K562 (cell line): Measurements from ENCODE around the gene ZNF195. TPM values are rescaled to one million over a fixed set of nuclear protein-coding genes. Genes with fewer than 3 reads are reported as not detected.

Experiments used
- BACH1 ChIP-seq: fragments of 200-800 bp; sonication (Bioruptor generic); IDR thresholded peaks from 2 replicates; pipeline ENCODE4 v1.6.1; 2016; ENCODE audit warnings: missing genetic modification characterization, missing compliant biosample characterization
- CBFA2T2 ChIP-seq: fragments of 450-650 bp; conservative IDR thresholded peaks from 2 replicates; pipeline ENCODE4 v1.6.1; 2017; ENCODE audit warnings: mild to moderate bottlenecking
- FOSL1 ChIP-seq: fragments of 200-800 bp; sonication (Bioruptor generic); conservative IDR thresholded peaks from 2 replicates; pipeline ENCODE4 v1.6.1; 2016; ENCODE audit warnings: missing genetic modification characterization, missing compliant biosample characterization
- FOXA3 ChIP-seq, 2 experiments: fragments of 450-650 bp in 1 of 2; sonication (generic) in 1 of 2; formaldehyde crosslinking; IDR thresholded peaks in 1 of 2; conservative IDR thresholded peaks in 1 of 2; 2 replicates each; pipeline versions ENCODE4 v1.4.0 to v1.8.0; 2020 to 2022; ENCODE audit warnings: mild to moderate bottlenecking in 2 of 2, missing genetic modification reagents in 1 of 2
- GABPA ChIP-seq: fragments of 200-800 bp; sonication (Bioruptor generic); conservative IDR thresholded peaks from 2 replicates; pipeline ENCODE4 v1.6.1; 2016; ENCODE audit warnings: low read depth, missing genetic modification characterization, missing compliant biosample characterization
- NFATC3 ChIP-seq: fragments of 450-650 bp; IDR thresholded peaks from 2 replicates; pipeline ENCODE4 v1.6.1; 2017; ENCODE audit warnings: mild to moderate bottlenecking
- NR3C1 ChIP-seq: sonication (generic); formaldehyde crosslinking; IDR thresholded peaks from 2 replicates; pipeline ENCODE4 v1.8.1; 2022; ENCODE audit warnings: missing genetic modification reagents
- SETDB1 ChIP-seq: IDR thresholded peaks from one replicate; pipeline ENCODE4 v1.6.1; 2012; ENCODE audit warnings: low read length, control low read depth, inconsistent platforms
- SMAD3 ChIP-seq: fragments of 450-650 bp; formaldehyde crosslinking; conservative IDR thresholded peaks from 2 replicates; pipeline ENCODE4 v1.4.0; 2020; ENCODE audit warnings: mild to moderate bottlenecking
- ZFP30 ChIP-seq: fragments of 250-450 bp; sonication (Bioruptor Pico); IDR thresholded peaks from 2 replicates; pipeline ENCODE4 v1.8.0; 2022; ENCODE audit warnings: moderate library complexity, mild to moderate bottlenecking, inconsistent platforms, borderline replicate concordance
- ZFP36 ChIP-seq: fragments of 150-350 bp; IDR thresholded peaks from 2 replicates; pipeline ENCODE4 v1.6.1; 2018; ENCODE audit warnings: low read length, low read depth; ENCODE audit not compliant: partially characterized antibody
- ZNF23 ChIP-seq: fragments of 250-450 bp; sonication (Bioruptor Pico); IDR thresholded peaks from 2 replicates; pipeline ENCODE4 v1.4.0; 2020; ENCODE audit warnings: mild to moderate bottlenecking
- ZNF253 ChIP-seq: fragments of 250-450 bp; sonication (Bioruptor Pico); conservative IDR thresholded peaks from 2 replicates; pipeline ENCODE4 v1.6.1; 2021; ENCODE audit warnings: mild to moderate bottlenecking
- ZNF778 ChIP-seq: fragments of 450-650 bp; formaldehyde crosslinking; IDR thresholded peaks from 2 replicates; pipeline ENCODE4 v1.4.0; 2020; ENCODE audit warnings: mild to moderate bottlenecking, moderate library complexity
- ZNF79 ChIP-seq: fragments of 250-450 bp; sonication (Bioruptor Pico); IDR thresholded peaks from 2 replicates; pipeline ENCODE4 v1.4.0; 2020; ENCODE audit warnings: low read depth, mild to moderate bottlenecking, moderate library complexity
- polyA plus RNA-seq, 8 experiments: library from polyadenylated mRNA; depleted of rRNA in 4 of 8; stranded (reverse) in 5 of 8; unstranded in 3 of 8; fragments of >200 nt; fragmentation: Nextera tagmentation in 2 of 8; fragmentation: Illumina TruSeq in 1 of 8; extraction: Ambion mirVana in 2 of 8; extraction: Trizol in 1 of 8; gene quantifications; 2 replicates each; pipeline versions ENCODE4 v1.2.1 to v1.2.3, GENCODE V29; 2011 to 2014; ENCODE audit warnings: inconsistent platforms in 1 of 8, missing spikeins in 1 of 8
- total RNA-seq, 7 experiments: library from RNA; depleted of rRNA in 6 of 7; stranded (reverse); fragments of >200 nt in 6 of 7; fragmentation: Illumina TruSeq in 2 of 7; extraction: Trizol in 2 of 7; gene quantifications; 2 replicates each; pipeline versions ENCODE4 v1.2.1 to v1.2.3, GENCODE V29; 2011 to 2021; ENCODE audit warnings: low replicate concordance in 1 of 7
- TF ChIP-seq, protein P1 (sequence below): fragments of 450-650 bp; IDR thresholded peaks from 2 replicates; pipeline ENCODE4 v1.7.0; 2016; ENCODE audit warnings: borderline replicate concordance
- TF ChIP-seq, protein P2 (sequence below): fragments of 250-450 bp; sonication (Bioruptor Pico); IDR thresholded peaks from 2 replicates; pipeline ENCODE4 v1.8.0; 2022; ENCODE audit warnings: moderate library complexity, mild to moderate bottlenecking, inconsistent platforms
- TF ChIP-seq, protein P3 (sequence below), 2 experiments: IDR thresholded peaks; 2 replicates each; pipeline ENCODE4 v1.6.1; 2011; ENCODE audit warnings: borderline replicate concordance in 1 of 2, control low read depth in 1 of 2, low read depth in 1 of 2, low read length in 1 of 2, mild to moderate bottlenecking in 1 of 2, mixed read lengths in 1 of 2, moderate library complexity in 1 of 2; ENCODE audit not compliant: insufficient read depth in 1 of 2, insufficient read length in 1 of 2, poor library complexity in 1 of 2, severe bottlenecking in 1 of 2; ENCODE audit errors: extremely low read depth in 1 of 2
- TF ChIP-seq, protein P4 (sequence below): fragments of 250-450 bp; sonication (Bioruptor Pico); IDR thresholded peaks from 2 replicates; pipeline ENCODE4 v1.8.0; 2022; ENCODE audit warnings: inconsistent platforms
- TF ChIP-seq, protein P5 (sequence below): fragments of 450-650 bp; formaldehyde crosslinking; IDR thresholded peaks from 2 replicates; pipeline ENCODE4 v1.4.0; 2020; ENCODE audit warnings: mild to moderate bottlenecking, moderate library complexity
- TF ChIP-seq, protein P6 (sequence below): fragments of 250-450 bp; sonication (Bioruptor Pico); IDR thresholded peaks from 2 replicates; pipeline ENCODE4 v1.8.0; 2022; ENCODE audit warnings: inconsistent platforms, mild to moderate bottlenecking, moderate library complexity, borderline replicate concordance

The ZNF195 gene
- total and polyA plus RNA-seq, 9 of the 15 experiments (the other 6 are each of a cell fraction or from before 2014, with no cell fraction given): 42.1 to 75.5 (median 60.4) TPM

DNA sequence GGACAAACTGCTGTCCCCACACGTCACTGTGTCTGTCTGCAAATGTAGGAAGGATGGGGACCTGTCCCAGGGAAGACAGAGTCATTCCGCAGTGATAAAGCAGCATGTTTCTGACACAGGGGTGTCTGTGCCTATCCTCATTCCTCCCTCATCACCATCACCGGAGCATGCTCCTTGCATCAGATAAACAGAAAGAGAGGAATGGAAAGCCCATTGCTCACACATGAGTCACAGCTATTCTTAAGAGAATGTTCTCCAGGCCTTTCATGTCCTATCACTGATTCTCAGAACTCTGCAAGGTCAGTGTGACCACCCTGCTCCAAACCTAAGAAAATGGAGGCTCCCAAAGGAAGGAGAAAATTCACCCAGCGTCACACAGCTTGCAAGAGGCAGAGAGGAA lies 38.9 kb downstream of the ZNF195 start (continued):
- TF ChIP-seq SETDB1 (no peak), ZNF23 (CRISPR knock-in tag) (no peak), BACH1 (tag) (no peak), SMAD3 (CRISPR knock-in tag) (no peak), GABPA (tag) (no peak), ZNF778 (CRISPR knock-in tag) (no peak), ZFP30 (CRISPR knock-in tag) (no peak), ZFP36 (peak; percentile 0), FOXA3 (CRISPR knock-in tag; conservative IDR thresholded peaks at IDR 0.05 in 1 of 2, IDR thresholded peaks at IDR 0.05 in 1 of 2) (no peak), FOSL1 (tag) (peak; percentile 96), NFATC3 (no peak), NR3C1 (CRISPR knock-in tag) (no peak), ZNF79 (CRISPR knock-in tag) (no peak), CBFA2T2 (no peak; the same call in 1 of the 2 replicates), ZNF253 (CRISPR knock-in tag) (no peak)
- TF ChIP-seq, protein P1, sequence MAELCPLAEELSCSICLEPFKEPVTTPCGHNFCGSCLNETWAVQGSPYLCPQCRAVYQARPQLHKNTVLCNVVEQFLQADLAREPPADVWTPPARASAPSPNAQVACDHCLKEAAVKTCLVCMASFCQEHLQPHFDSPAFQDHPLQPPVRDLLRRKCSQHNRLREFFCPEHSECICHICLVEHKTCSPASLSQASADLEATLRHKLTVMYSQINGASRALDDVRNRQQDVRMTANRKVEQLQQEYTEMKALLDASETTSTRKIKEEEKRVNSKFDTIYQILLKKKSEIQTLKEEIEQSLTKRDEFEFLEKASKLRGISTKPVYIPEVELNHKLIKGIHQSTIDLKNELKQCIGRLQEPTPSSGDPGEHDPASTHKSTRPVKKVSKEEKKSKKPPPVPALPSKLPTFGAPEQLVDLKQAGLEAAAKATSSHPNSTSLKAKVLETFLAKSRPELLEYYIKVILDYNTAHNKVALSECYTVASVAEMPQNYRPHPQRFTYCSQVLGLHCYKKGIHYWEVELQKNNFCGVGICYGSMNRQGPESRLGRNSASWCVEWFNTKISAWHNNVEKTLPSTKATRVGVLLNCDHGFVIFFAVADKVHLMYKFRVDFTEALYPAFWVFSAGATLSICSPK: no peak
- TF ChIP-seq, protein P2, sequence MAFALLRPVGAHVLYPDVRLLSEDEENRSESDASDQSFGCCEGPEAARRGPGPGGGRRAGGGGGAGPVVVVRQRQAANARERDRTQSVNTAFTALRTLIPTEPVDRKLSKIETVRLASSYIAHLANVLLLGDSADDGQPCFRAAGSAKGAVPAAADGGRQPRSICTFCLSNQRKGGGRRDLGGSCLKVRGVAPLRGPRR (CRISPR knock-in tag): no peak
- TF ChIP-seq, protein P3, sequence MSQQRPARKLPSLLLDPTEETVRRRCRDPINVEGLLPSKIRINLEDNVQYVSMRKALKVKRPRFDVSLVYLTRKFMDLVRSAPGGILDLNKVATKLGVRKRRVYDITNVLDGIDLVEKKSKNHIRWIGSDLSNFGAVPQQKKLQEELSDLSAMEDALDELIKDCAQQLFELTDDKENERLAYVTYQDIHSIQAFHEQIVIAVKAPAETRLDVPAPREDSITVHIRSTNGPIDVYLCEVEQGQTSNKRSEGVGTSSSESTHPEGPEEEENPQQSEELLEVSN (IDR thresholded peaks at IDR 0.05; ENCODE audit: borderline replicate concordance in 1 of 2, extremely low read depth in 1 of 2, insufficient read depth in 1 of 2, insufficient read length in 1 of 2, low read depth in 1 of 2, low read length in 1 of 2, poor library complexity in 1 of 2, severe bottlenecking in 1 of 2): peak; percentile 28 to 36
- TF ChIP-seq, protein P4, sequence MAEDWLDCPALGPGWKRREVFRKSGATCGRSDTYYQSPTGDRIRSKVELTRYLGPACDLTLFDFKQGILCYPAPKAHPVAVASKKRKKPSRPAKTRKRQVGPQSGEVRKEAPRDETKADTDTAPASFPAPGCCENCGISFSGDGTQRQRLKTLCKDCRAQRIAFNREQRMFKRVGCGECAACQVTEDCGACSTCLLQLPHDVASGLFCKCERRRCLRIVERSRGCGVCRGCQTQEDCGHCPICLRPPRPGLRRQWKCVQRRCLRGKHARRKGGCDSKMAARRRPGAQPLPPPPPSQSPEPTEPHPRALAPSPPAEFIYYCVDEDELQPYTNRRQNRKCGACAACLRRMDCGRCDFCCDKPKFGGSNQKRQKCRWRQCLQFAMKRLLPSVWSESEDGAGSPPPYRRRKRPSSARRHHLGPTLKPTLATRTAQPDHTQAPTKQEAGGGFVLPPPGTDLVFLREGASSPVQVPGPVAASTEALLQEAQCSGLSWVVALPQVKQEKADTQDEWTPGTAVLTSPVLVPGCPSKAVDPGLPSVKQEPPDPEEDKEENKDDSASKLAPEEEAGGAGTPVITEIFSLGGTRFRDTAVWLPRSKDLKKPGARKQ (CRISPR knock-in tag): no peak
- TF ChIP-seq, protein P5, sequence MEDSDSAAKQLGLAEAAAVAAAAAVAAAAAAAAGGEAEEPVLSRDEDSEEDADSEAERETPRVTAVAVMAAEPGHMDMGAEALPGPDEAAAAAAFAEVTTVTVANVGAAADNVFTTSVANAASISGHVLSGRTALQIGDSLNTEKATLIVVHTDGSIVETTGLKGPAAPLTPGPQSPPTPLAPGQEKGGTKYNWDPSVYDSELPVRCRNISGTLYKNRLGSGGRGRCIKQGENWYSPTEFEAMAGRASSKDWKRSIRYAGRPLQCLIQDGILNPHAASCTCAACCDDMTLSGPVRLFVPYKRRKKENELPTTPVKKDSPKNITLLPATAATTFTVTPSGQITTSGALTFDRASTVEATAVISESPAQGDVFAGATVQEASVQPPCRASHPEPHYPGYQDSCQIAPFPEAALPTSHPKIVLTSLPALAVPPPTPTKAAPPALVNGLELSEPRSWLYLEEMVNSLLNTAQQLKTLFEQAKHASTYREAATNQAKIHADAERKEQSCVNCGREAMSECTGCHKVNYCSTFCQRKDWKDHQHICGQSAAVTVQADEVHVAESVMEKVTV (CRISPR knock-in tag): no peak
- TF ChIP-seq, protein P6, sequence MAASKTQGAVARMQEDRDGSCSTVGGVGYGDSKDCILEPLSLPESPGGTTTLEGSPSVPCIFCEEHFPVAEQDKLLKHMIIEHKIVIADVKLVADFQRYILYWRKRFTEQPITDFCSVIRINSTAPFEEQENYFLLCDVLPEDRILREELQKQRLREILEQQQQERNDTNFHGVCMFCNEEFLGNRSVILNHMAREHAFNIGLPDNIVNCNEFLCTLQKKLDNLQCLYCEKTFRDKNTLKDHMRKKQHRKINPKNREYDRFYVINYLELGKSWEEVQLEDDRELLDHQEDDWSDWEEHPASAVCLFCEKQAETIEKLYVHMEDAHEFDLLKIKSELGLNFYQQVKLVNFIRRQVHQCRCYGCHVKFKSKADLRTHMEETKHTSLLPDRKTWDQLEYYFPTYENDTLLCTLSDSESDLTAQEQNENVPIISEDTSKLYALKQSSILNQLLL (CRISPR knock-in tag): no peak
